GM12878 (cell line): ENCODE results near the gene ODF2L. TPM values are rescaled to one million over a fixed set of nuclear protein-coding genes. Genes with fewer than 3 reads are reported as not detected.

Experiments used
- microRNA-seq: library from miRNA; unstranded; fragments of <30 nt; microRNA quantifications from one replicate; pipeline ENCODE4, GENCODE V29; 2018
- polyA plus RNA-seq, 11 experiments: library from polyadenylated mRNA; depleted of rRNA in 4 of 11; unstranded in 6 of 11; stranded (reverse) in 5 of 11; fragments of >200 nt; fragmentation: Nextera tagmentation in 4 of 11; fragmentation: Illumina TruSeq in 1 of 11; extraction: Ambion mirVana in 4 of 11; extraction: Trizol in 1 of 11; gene quantifications; 1 replicate in 1 of 11; 2 replicates in 10 of 11; pipeline versions ENCODE4 v1.2.1 to v1.2.3, GENCODE V29; 2011 to 2016; ENCODE audit warnings: inconsistent platforms in 2 of 11, missing spikeins in 2 of 11, low read depth in 1 of 11
- small RNA-seq: library from RNA; depleted of rRNA; stranded (forward); fragments of <200 nt; gene quantifications from one replicate; pipeline ENCODE3, GENCODE V24; 2014
- total RNA-seq, 4 experiments: library from RNA; depleted of rRNA in 3 of 4; stranded (reverse); fragments of >200 nt in 3 of 4; fragmentation: Illumina TruSeq in 1 of 4; extraction: Trizol in 1 of 4; gene quantifications; 2 replicates each; pipeline versions ENCODE4 v1.2.1 to v1.2.3, GENCODE V29; 2013 to 2021

ODF2L gene
- total and polyA plus RNA-seq, 10 of the 15 experiments (the other 5 are each of a cell fraction or from before 2014, with no cell fraction given): 10.4 to 29.5 (median 18.5) TPM

Small RNAs within 50 kb of the gene (microRNA-seq; reads per million reads assigned to microRNA genes)
- gene MIR7856: not detected

Small RNAs within 50 kb of the gene (small RNA-seq; reads per million reads assigned to genes)
- gene MIR7856: not detected

Other genes with a start within 250 kb of the ODF2L start
- gene COL24A1, start 239.6 kb downstream of the ODF2L start, total RNA-seq (2014; rRNA removed): 2.1 and 2.8 TPM in 2 replicates
- gene COL24A1, start 239.6 kb downstream of the ODF2L start, total RNA-seq (2014; rRNA removed; fragmentation: Illumina TruSeq; extraction: Trizol): 4.1 and 4.5 TPM in 2 replicates
- 2.4 and 2.5 TPM in 2 replicates for gene COL24A1, start 239.6 kb downstream of the ODF2L start, total RNA-seq (2021)
- gene COL24A1, start 239.6 kb downstream of the ODF2L start, polyA plus RNA-seq (2011; rRNA removed): 0.19 TPM in 2 replicates
- 3.6 and 5.1 TPM in 2 replicates for gene COL24A1, start 239.6 kb downstream of the ODF2L start, polyA plus RNA-seq (2014; fragmentation: Illumina TruSeq; extraction: Trizol)
- 1 to 10 TPM; 1.0 to 1.4 TPM for gene COL24A1, start 239.6 kb downstream of the ODF2L start, polyA plus RNA-seq (2014; fragmentation: Nextera tagmentation; extraction: Ambion mirVana)
- gene COL24A1, start 239.6 kb downstream of the ODF2L start, polyA plus RNA-seq (2014; rRNA removed): 2.7 and 2.9 TPM in 2 replicates
- gene COL24A1, start 239.6 kb downstream of the ODF2L start, polyA plus RNA-seq (2016; fragmentation: Nextera tagmentation; extraction: Ambion mirVana): 1 to 10 TPM; 1.2 to 1.8 TPM
- gene CLCA2, start 27.8 kb upstream of the ODF2L start, total RNA-seq (2014; rRNA removed): not detected in 2 replicates
- 0.05 TPM in 1 of 2 replicates, not detected in the other for gene CLCA2, start 27.8 kb upstream of the ODF2L start, total RNA-seq (2014; rRNA removed; fragmentation: Illumina TruSeq; extraction: Trizol)
- gene CLCA2, start 27.8 kb upstream of the ODF2L start, total RNA-seq (2021): not detected in 2 replicates
- 0.15 TPM in 1 of 2 replicates, not detected in the other for gene CLCA2, start 27.8 kb upstream of the ODF2L start, polyA plus RNA-seq (2011; rRNA removed)
- gene CLCA2, start 27.8 kb upstream of the ODF2L start, polyA plus RNA-seq (2014; fragmentation: Illumina TruSeq; extraction: Trizol): 0.01 TPM in 1 of 2 replicates, not detected in the other
- under 1 TPM in 1 of 2 experiments, not detected in 1; 0.02 TPM for gene CLCA2, start 27.8 kb upstream of the ODF2L start, polyA plus RNA-seq (2014; fragmentation: Nextera tagmentation; extraction: Ambion mirVana)
- gene CLCA2, start 27.8 kb upstream of the ODF2L start, polyA plus RNA-seq (2014; rRNA removed): not detected in 2 replicates
- under 1 TPM in 1 of 2 experiments, not detected in 1; 0.20 TPM for gene CLCA2, start 27.8 kb upstream of the ODF2L start, polyA plus RNA-seq (2016; fragmentation: Nextera tagmentation; extraction: Ambion mirVana)
- gene CLCA1, start 72.6 kb upstream of the ODF2L start, total RNA-seq (2014; rRNA removed): not detected in 2 replicates
- not detected in 2 replicates for gene CLCA1, start 72.6 kb upstream of the ODF2L start, total RNA-seq (2014; rRNA removed; fragmentation: Illumina TruSeq; extraction: Trizol)
- gene CLCA1, start 72.6 kb upstream of the ODF2L start, total RNA-seq (2021): 0.13 and 0.27 TPM in 2 replicates
- gene CLCA1, start 72.6 kb upstream of the ODF2L start, polyA plus RNA-seq (2011; rRNA removed): not detected in 2 replicates
- gene CLCA1, start 72.6 kb upstream of the ODF2L start, polyA plus RNA-seq (2014; fragmentation: Illumina TruSeq; extraction: Trizol): not detected in 2 replicates
- not detected for gene CLCA1, start 72.6 kb upstream of the ODF2L start, polyA plus RNA-seq (2014; fragmentation: Nextera tagmentation; extraction: Ambion mirVana)
- not detected in 2 replicates for gene CLCA1, start 72.6 kb upstream of the ODF2L start, polyA plus RNA-seq (2014; rRNA removed)
- gene CLCA1, start 72.6 kb upstream of the ODF2L start, polyA plus RNA-seq (2016; fragmentation: Nextera tagmentation; extraction: Ambion mirVana): not detected
- gene CLCA4, start 150.8 kb upstream of the ODF2L start, total RNA-seq (2014; rRNA removed): not detected in 2 replicates
- gene CLCA4, start 150.8 kb upstream of the ODF2L start, total RNA-seq (2014; rRNA removed; fragmentation: Illumina TruSeq; extraction: Trizol): not detected in 2 replicates
- 0.05 TPM in 1 of 2 replicates, not detected in the other for gene CLCA4, start 150.8 kb upstream of the ODF2L start, total RNA-seq (2021)
- gene CLCA4, start 150.8 kb upstream of the ODF2L start, polyA plus RNA-seq (2011; rRNA removed): not detected in 2 replicates
- gene CLCA4, start 150.8 kb upstream of the ODF2L start, polyA plus RNA-seq (2014; fragmentation: Illumina TruSeq; extraction: Trizol): 0.01 TPM in 1 of 2 replicates, not detected in the other
- gene CLCA4, start 150.8 kb upstream of the ODF2L start, polyA plus RNA-seq (2014; fragmentation: Nextera tagmentation; extraction: Ambion mirVana): not detected
- gene CLCA4, start 150.8 kb upstream of the ODF2L start, polyA plus RNA-seq (2014; rRNA removed): 0.08 TPM in 1 of 2 replicates, not detected in the other
- not detected for gene CLCA4, start 150.8 kb upstream of the ODF2L start, polyA plus RNA-seq (2016; fragmentation: Nextera tagmentation; extraction: Ambion mirVana)